IPS-15b (cell line): Measurements from ENCODE around the gene INPP5D.

Experiments used
- H3K27me3 ChIP-seq: one replicate; pipeline ENCODE4 v1.6.1; 2013; ENCODE audit warnings: low read length; ENCODE audit not compliant: control insufficient read depth, insufficient read depth
- H3K36me3 ChIP-seq: one replicate; pipeline ENCODE4 v1.6.1; 2013; ENCODE audit warnings: low read length; ENCODE audit not compliant: control insufficient read depth, insufficient read depth
- H3K4me1 ChIP-seq: one replicate; pipeline ENCODE4 v1.6.1; 2013; ENCODE audit warnings: mild to moderate bottlenecking, low read length; ENCODE audit not compliant: control insufficient read depth, insufficient read depth
- H3K4me3 ChIP-seq: one replicate; pipeline ENCODE4 v1.5.1; 2013; ENCODE audit warnings: low read depth, low read length
- H3K9ac ChIP-seq: one replicate; pipeline ENCODE4 v1.6.1; 2013; ENCODE audit warnings: low read depth, mild to moderate bottlenecking, low read length
- H3K9me3 ChIP-seq: one replicate; pipeline ENCODE4 v1.6.1; 2013; ENCODE audit warnings: mild to moderate bottlenecking, low read length; ENCODE audit not compliant: control insufficient read depth, insufficient read depth

Gene INPP5D

GRCh38 chr2:233164128-233164635 is 104.0 kb downstream of the INPP5D start:
- Histone ChIP-seq H3K4me3 (no peak overlapping the region), H3K9me3 (no peaks in the 10 kb centered on the region), H3K36me3 (no peaks in the 10 kb centered on the region), H3K4me1 (peaks cover 5% of the 10 kb centered on the region), H3K27me3 (no peaks in the 10 kb centered on the region), H3K9ac (no peak overlapping the region)

DNA sequence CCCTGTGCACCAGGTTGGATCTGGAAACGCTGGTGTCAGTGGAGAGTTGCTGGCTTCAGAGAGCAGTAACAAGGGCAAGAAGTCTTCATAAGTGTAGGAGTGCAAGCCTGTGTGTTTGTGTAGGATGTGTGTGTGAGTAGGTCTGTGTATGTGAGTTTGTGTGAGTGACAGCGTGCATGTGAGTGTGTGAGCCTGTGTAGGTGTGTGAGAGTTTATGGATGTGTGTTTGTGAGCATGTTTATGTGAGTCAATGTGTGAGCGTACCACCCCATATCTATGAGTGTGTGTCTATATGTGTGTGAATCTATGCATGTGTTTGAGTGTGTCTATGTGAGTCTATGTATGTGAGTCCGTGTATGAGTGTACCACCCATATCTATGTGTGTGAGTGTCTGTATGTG is 104.8 kb downstream of the INPP5D start:
- no peaks in the 10 kb centered on the region for H3K36me3 ChIP-seq
- H3K9ac ChIP-seq = no peak overlapping the region
- no peak overlapping the region for H3K4me3 ChIP-seq
- no peaks in the 10 kb centered on the region for H3K9me3 ChIP-seq
- H3K27me3 ChIP-seq = no peaks in the 10 kb centered on the region
- peaks cover 5% of the 10 kb centered on the region for H3K4me1 ChIP-seq

GRCh38 chr2:233165543-233165894 is 105.4 kb downstream of the INPP5D start:
- no peaks in the 10 kb centered on the region for H3K36me3 ChIP-seq
- peaks cover 5% of the 10 kb centered on the region for H3K4me1 ChIP-seq
- H3K27me3 ChIP-seq = no peaks in the 10 kb centered on the region
- no peak overlapping the region for H3K9ac ChIP-seq
- H3K9me3 ChIP-seq = no peaks in the 10 kb centered on the region
- no peak overlapping the region for H3K4me3 ChIP-seq

GRCh38 chr2:233165895-233166661 is 105.9 kb downstream of the INPP5D start:
- Histone ChIP-seq H3K27me3 (no peaks in the 10 kb centered on the region), H3K9me3 (no peaks in the 10 kb centered on the region), H3K4me3 (no peak overlapping the region), H3K9ac (no peak overlapping the region), H3K4me1 (peaks cover 5% of the 10 kb centered on the region), H3K36me3 (no peaks in the 10 kb centered on the region)

- peaks cover 5% of the 10 kb centered on the region for H3K4me1 ChIP-seq
- no peak overlapping the region for H3K9ac ChIP-seq
- H3K36me3 ChIP-seq = no peaks in the 10 kb centered on the region
- no peaks in the 10 kb centered on the region for H3K27me3 ChIP-seq
- H3K4me3 ChIP-seq = no peak overlapping the region
- H3K9me3 ChIP-seq = no peaks in the 10 kb centered on the region
Measured at GRCh38 chr2:233168445-233168844, 108.3 kb downstream of the INPP5D start.

DNA sequence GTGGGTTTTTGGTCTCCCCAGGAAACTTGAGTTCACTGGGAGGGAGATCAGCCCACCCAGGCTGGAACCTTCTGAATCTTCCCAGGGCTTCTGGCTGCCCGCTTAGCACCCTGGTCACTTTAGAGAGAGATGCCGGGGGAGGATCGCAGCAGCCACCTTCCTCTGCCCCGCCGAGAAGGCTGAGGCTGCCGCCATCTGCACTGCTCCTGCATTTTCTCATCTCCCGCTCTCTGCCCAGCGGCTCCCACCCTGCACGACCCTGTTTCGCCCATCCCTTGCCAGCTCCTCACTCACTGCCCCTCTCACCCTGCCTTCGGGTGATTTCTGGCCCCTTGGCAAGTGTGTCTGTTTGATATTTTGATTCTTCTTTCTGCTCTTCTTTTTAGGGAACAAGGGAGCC is 108.8 kb downstream of the INPP5D start:
- no peak overlapping the region for H3K9ac ChIP-seq
- no peaks in the 10 kb centered on the region for H3K36me3 ChIP-seq
- H3K4me1 ChIP-seq = peaks cover 5% of the 10 kb centered on the region

DNA sequence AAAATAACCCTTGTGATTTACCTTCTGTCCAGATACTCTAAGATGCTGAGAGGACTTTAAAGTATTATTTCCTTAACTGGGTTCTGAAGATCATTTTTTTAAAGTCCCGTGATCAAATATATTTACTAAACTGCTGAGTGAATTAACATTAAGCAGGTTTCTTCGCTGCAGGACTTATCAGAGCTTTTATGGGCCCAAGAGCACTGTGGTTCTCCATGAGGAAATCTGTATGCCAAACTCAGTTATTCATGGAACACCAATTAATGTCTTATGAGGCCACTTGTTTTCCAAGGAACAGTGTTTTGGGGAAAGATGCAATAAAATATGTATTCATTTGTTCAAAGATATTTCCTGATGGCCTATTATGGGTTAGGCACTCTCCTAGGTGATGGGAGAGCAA is 111.2 kb downstream of the INPP5D start:
- H3K9me3 ChIP-seq = no peaks in the 10 kb centered on the region
- H3K9ac ChIP-seq = no peak overlapping the region
- no peaks in the 10 kb centered on the region for H3K27me3 ChIP-seq
- no peaks in the 10 kb centered on the region for H3K36me3 ChIP-seq
- H3K4me3 ChIP-seq = no peak overlapping the region
- H3K4me1 ChIP-seq = peaks cover 5% of the 10 kb centered on the region

More for the DNA sequence above, 108.8 kb downstream of the INPP5D start:
- H3K27me3 ChIP-seq = no peaks in the 10 kb centered on the region
- no peaks in the 10 kb centered on the region for H3K9me3 ChIP-seq
- no peak overlapping the region for H3K4me3 ChIP-seq

DNA sequence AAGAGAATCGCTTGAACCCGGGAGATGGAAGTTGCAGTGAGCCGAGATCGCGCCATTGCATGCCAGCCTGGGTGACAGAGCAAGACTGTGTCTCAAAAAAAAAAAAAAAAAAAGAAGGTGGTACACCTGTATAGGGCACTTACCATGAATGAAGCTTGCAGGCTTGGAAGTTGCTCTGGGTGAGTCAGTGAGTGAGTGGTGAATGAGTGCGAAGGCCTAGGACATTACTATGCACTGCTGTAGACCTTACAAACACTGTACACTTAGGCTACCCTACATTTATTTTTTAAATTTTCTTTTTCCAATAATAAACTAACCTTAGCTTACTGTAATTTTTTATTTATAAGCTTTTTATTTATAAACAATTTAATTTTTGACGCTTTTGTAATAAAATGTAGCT is 113.0 kb downstream of the INPP5D start:
- no peaks in the 10 kb centered on the region for H3K27me3 ChIP-seq
- no peaks in the 10 kb centered on the region for H3K9me3 ChIP-seq
- H3K9ac ChIP-seq = no peak overlapping the region
- no peaks in the 10 kb centered on the region for H3K36me3 ChIP-seq
- H3K4me3 ChIP-seq = no peak overlapping the region
- H3K4me1 ChIP-seq = peaks cover 3% of the 10 kb centered on the region

- no peak overlapping the region for H3K4me3 ChIP-seq
- no peak overlapping the region for H3K9ac ChIP-seq
- no peaks in the 10 kb centered on the region for H3K36me3 ChIP-seq
- H3K4me1 ChIP-seq = no peaks in the 10 kb centered on the region
- no peaks in the 10 kb centered on the region for H3K27me3 ChIP-seq
- no peaks in the 10 kb centered on the region for H3K9me3 ChIP-seq
Measured at GRCh38 chr2:233174137-233174536, 114.0 kb downstream of the INPP5D start.

DNA sequence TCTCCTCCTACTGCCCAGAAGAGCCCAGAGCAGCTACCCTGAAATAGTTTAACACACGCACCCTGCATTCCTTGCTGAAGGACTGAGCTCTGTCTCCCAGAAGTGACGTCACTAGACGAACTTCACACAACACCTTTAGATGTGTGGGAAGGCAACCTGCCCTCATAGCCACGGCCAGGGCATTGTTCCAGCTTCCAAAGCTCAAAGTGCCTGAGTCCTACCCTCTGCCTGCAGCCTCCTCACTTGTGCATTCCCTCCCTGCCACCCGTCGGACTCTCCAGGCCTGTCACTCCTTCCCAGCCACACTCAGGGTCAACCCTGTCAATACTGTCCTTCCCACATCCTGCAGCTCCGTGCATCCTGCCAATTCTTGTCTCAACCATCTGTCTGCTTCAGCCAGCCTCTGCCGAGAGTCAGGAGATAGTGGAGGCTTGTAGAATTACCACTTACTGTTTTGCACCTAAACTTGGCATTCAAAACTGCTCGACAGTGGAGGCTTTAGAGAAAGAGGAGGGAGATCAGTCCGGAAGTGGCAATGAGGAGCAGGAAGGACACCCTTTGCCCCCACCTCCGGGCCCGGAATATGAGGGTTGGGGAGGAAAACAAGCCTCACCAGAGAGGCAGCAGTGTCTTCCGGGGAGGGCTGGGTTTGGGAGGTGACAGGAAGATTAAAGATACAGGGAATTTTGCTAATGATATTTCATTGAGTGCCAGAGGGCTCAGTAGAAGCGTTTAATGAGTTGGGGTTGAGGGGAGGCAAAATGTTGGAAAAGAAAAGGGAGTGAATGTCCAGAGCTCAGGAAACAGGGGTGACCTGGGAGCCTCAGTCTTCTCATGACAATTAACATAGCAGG is 119.1 kb downstream of the INPP5D start:
- Histone ChIP-seq H3K9ac (no peak overlapping the region), H3K27me3 (no peaks in the 10 kb centered on the region), H3K9me3 (peaks cover 3% of the 10 kb centered on the region), H3K36me3 (no peaks in the 10 kb centered on the region), H3K4me1 (no peaks in the 10 kb centered on the region), H3K4me3 (no peak overlapping the region)

DNA sequence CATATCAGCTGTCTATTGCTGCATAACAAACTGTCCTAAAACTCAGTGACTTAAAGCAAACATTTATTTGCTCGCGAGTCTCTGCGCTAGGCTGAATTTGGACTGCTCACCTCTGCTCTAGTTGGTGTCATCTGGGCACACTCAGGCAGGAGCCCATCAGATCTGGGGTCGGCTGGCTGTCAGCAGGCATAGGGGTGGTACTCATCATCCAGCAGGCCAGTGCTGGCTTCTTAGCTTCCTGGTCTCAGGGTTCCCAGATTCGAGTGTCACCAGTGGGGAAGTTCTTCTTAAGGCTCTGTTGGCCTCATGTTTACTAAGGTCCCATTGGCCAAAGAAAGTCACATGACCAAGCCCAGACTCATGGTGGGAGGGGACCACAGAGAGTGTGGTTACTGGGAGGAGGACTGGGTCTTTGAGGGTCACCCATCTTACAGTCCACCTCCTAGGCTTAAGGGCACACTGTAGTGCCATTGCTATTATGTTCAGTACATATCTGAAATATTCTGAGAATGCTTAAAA is 119.8 kb downstream of the INPP5D start:
- H3K4me3 ChIP-seq = no peak overlapping the region
- H3K27me3 ChIP-seq = no peaks in the 10 kb centered on the region
- no peaks in the 10 kb centered on the region for H3K36me3 ChIP-seq
- peaks cover 3% of the 10 kb centered on the region for H3K9me3 ChIP-seq
- H3K9ac ChIP-seq = no peak overlapping the region
- no peaks in the 10 kb centered on the region for H3K4me1 ChIP-seq
